Parathyroid adenoma (tissue), 2 donors: Measurements from ENCODE around the gene CCND3.

Experiments
- H2AFZ ChIP-seq: fragments of 300-600 bp; sonication (generic); one replicate; pipeline ENCODE4 v1.7.0; 2017; ENCODE audit warnings: antibody characterized with exemption, mild to moderate bottlenecking
- H3K27ac ChIP-seq: fragments of 300-600 bp; sonication (generic); one replicate; pipeline ENCODE4 v1.7.0; 2017
- H3K27me3 ChIP-seq: fragments of 300-600 bp; sonication (generic); one replicate; pipeline ENCODE4 v1.7.0; 2017; ENCODE audit warnings: low read length; ENCODE audit not compliant: control insufficient read depth, insufficient read depth
- H3K36me3 ChIP-seq: fragments of 300-600 bp; sonication (generic); one replicate; pipeline ENCODE4 v1.7.0; 2017; ENCODE audit warnings: low read length; ENCODE audit not compliant: control insufficient read depth, insufficient read depth
- H3K4me1 ChIP-seq: fragments of 300-600 bp; sonication (generic); one replicate; pipeline ENCODE4 v1.7.0; 2017; ENCODE audit warnings: control low read depth
- H3K4me2 ChIP-seq: fragments of 300-600 bp; sonication (generic); one replicate; pipeline ENCODE4 v1.7.0; 2017; ENCODE audit warnings: low read length
- H3K4me3 ChIP-seq: fragments of 300-600 bp; sonication (generic); one replicate; pipeline ENCODE4 v1.7.0; 2017; ENCODE audit warnings: low read depth, low read length
- H3K79me2 ChIP-seq: fragments of 300-600 bp; sonication (generic); one replicate; pipeline ENCODE4 v1.7.0; 2017; ENCODE audit warnings: control low read depth
- H3K9ac ChIP-seq: fragments of 300-600 bp; sonication (generic); one replicate; pipeline ENCODE4 v1.7.0; 2017; ENCODE audit warnings: mild to moderate bottlenecking
- H3K9me3 ChIP-seq: fragments of 300-600 bp; sonication (generic); one replicate; pipeline ENCODE4 v1.7.0; 2017; ENCODE audit warnings: low read length; ENCODE audit not compliant: control insufficient read depth
- TF ChIP-seq, protein P1 (sequence below): fragments of 300-600 bp; sonication (generic); IDR thresholded peaks from one replicate; pipeline ENCODE4 v1.7.0; 2017; ENCODE audit warnings: antibody characterized with exemption, mild to moderate bottlenecking
- donor health status: primary hyperparathyroidism.

The CCND3 gene

DNA sequence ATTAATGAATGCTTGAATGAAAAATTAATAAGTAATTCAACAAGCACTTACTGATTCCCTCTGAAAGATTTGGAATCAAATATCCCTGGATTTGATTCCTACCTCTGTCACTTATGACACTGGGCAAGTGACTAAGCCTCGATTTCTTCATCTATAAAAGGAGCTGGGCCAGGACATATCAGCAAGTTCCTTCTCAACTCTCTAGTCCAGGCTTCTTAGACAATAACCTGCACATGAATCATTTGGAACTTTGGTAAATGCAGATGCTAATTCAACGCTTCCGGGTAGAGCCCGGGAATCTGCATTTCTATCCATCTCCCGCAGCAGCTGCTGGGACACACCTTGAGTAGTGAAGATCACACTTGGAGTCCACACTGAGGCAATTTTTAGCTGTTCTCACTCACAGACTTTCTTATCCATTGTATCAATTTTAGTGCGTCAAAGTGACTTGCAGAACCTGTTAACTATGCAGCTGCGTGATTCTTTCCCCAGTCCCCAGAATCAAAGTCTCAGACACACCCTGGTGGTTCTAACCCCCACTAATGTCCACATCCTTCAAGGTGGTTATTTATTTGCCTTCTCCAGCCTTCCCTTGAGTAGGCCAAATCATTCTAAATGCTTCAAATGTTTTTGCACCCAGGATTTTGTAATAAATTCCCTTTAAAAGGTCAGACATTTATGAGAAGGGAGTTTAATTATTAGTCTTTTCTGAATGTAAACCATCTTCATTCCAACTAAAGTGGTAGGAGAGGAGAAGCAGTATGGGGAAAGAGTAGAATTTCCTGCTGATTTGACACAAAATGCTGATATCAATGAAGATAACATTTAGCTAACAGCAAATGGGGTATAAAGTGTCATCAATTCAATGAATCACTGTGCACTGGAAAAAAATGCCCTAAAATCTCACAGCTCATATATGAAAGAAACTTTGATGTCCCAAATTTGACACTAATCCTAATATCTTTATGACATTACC, 26.0 kb upstream of the CCND3 start:
- Histone ChIP-seq H3K4me1 (peaks cover 3% of the 10 kb centered on the region), H3K4me2 (no peak overlapping the region), H3K36me3 (no peaks in the 10 kb centered on the region), H3K4me3 (no peak overlapping the region), H3K9ac (no peak overlapping the region), H3K79me2 (no peaks in the 10 kb centered on the region), H3K9me3 (no peaks in the 10 kb centered on the region), H3K27ac (no peak overlapping the region), H2AFZ (no peak overlapping the region), H3K27me3 (no peaks in the 10 kb centered on the region)
- TF ChIP-seq, protein P1, sequence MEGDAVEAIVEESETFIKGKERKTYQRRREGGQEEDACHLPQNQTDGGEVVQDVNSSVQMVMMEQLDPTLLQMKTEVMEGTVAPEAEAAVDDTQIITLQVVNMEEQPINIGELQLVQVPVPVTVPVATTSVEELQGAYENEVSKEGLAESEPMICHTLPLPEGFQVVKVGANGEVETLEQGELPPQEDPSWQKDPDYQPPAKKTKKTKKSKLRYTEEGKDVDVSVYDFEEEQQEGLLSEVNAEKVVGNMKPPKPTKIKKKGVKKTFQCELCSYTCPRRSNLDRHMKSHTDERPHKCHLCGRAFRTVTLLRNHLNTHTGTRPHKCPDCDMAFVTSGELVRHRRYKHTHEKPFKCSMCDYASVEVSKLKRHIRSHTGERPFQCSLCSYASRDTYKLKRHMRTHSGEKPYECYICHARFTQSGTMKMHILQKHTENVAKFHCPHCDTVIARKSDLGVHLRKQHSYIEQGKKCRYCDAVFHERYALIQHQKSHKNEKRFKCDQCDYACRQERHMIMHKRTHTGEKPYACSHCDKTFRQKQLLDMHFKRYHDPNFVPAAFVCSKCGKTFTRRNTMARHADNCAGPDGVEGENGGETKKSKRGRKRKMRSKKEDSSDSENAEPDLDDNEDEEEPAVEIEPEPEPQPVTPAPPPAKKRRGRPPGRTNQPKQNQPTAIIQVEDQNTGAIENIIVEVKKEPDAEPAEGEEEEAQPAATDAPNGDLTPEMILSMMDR = no peak

DNA sequence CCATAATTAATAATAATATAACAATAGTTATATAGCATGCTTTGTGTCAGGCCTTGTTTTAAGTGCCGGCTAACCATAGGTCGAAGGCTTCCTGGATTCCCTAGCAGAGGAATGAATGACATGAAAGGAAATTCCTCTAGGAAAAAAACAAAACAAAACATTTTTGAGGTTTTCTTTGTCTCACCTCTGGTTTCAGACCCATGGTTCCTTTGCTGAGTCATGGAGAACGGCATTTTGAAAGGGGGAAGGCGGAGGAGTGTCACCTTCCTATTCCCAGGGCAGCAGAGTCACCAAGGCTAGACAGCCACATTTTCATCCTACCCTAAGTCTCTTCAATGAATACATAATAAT, 25.3 kb upstream of the CCND3 start:
- TF ChIP-seq, protein P1 = no peak
- Histone ChIP-seq H3K9ac (no peak overlapping the region), H3K4me3 (no peak overlapping the region), H3K4me2 (no peak overlapping the region), H3K36me3 (no peaks in the 10 kb centered on the region), H3K9me3 (no peaks in the 10 kb centered on the region), H3K4me1 (peaks cover 3% of the 10 kb centered on the region), H3K27me3 (no peaks in the 10 kb centered on the region), H3K79me2 (no peaks in the 10 kb centered on the region), H2AFZ (no peak overlapping the region), H3K27ac (no peak overlapping the region)

DNA sequence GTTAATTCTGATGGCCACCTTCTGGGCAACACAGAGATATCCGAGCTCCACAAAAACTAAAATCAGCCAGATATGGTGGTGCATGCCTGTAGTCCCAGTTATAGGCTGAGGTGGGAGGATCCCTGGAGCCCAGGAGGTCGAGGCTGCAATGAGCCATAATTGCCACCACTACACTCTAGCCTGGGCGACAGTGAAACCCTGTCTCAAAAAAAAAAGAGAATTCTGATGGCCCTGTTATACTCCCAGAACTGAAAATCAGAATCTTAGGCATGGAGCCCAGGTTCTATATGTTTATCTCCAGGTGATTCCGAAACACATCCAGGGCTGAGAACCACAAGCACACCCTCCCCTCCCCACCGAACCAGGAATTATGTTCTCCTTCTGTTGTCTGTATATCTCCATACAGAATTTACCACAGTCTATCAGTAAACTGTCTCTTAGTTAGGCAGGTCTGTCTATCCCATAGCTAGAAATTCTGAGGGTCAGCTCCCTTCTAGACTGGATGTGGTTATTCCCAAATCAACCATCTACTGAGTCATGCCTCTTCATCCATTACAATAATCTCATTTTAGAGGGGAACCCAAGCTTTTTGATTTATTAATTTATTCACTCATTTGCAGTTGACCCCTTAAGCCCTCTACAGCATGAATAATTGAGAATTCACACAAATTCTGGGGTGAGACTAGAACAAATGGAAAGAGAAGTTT, 24.8 kb upstream of the CCND3 start:
- Histone ChIP-seq H3K4me2 (no peak overlapping the region), H3K27ac (no peak overlapping the region), H3K4me1 (peaks cover 3% of the 10 kb centered on the region), H3K27me3 (no peaks in the 10 kb centered on the region), H3K9me3 (no peaks in the 10 kb centered on the region), H3K9ac (no peak overlapping the region), H2AFZ (no peak overlapping the region), H3K4me3 (no peak overlapping the region), H3K79me2 (no peaks in the 10 kb centered on the region), H3K36me3 (no peaks in the 10 kb centered on the region)
- TF ChIP-seq, protein P1 = no peak

DNA sequence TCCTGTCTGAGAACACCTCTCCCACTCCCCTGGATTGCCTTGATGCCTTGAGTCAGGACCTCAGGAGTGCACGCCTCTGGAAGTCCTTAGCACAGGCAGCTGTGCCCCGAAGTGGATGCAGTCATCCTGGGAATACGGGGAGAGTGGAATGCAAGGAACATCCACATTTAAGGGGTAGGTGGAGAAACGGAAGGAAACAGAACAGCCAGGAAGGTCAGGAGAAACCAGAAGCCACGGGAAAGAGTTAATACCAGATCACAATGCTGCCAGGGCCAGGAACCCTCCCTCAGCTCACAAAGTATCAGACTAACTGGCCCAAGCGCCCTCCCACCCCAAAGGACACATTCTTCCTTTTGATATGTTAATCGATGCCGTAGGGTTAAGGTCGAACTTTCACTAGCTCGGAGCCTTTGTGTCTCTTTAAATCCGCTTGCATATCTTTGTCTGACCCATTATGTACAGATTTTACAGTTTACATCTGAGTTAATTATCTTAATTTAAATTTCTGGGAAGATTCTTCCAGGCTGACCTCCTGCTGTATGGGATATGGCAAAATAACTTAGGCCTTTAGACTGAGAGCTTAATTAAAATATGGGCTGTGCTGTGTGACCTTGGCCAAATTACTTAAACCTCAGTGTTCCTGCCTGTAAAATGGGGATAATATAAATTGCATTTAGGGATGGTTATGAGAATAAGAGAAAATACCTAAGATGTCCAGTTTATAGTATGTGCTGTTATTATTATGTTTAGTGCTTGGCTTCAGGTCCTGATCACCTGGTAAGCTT, 24.0 kb upstream of the CCND3 start:
- no peak overlapping the region for H3K4me3 ChIP-seq
- H3K27me3 ChIP-seq = no peaks in the 10 kb centered on the region
- no peaks in the 10 kb centered on the region for H3K79me2 ChIP-seq
- H3K36me3 ChIP-seq = no peaks in the 10 kb centered on the region
- TF ChIP-seq, protein P1 = no peak
- no peak overlapping the region for H3K4me2 ChIP-seq
- H3K27ac ChIP-seq = no peak overlapping the region
- H3K9ac ChIP-seq = no peak overlapping the region
- no peaks in the 10 kb centered on the region for H3K9me3 ChIP-seq
- no peak overlapping the region for H2AFZ ChIP-seq
- peaks cover 3% of the 10 kb centered on the region for H3K4me1 ChIP-seq
